Left renal cortex interstitium (tissue), 4 donors: ENCODE measurements around the gene FAM227A. TPM values are rescaled to one million over a fixed set of nuclear protein-coding genes. Genes with fewer than 3 reads are reported as not detected.

Source experiments
- DNase-seq, 4 donors: peaks; one replicate each; pipeline ENCODE4 v3.0.0-alpha.2; 2013; ENCODE audit warnings: low read depth in 4 of 4, low spot score in 2 of 4, missing footprints in 1 of 4
- polyA plus RNA-seq, 4 donors: library from polyadenylated mRNA; unstranded; fragments of 120-200 nt; gene quantifications; one replicate each; pipeline ENCODE4 v1.2.1, GENCODE V29; 2013; ENCODE audit not compliant: insufficient read length in 4 of 4

Gene FAM227A
- polyA plus RNA-seq, 4 donors, result 3.6 to 12.6 (median 7.8) TPM

DNA sequence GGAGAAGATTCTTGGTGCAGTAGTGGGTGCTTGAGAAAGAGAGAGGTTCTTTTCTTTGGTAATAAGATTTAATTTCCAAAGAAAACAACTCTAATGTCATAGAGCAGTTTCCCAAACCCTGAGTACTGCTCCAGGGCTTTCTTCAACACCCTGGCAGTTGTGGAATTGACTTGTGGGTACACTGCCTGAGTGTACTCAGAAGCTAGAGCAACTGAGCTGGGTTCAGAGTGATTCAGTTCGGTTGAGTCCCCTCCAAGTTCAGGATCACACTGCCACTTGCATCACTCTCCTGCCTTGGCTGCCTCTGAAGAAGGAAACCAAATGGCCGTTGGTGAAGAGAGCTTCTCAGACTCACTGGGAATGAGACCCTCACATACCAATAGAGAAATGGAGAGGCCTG is 91.5 kb downstream of the FAM227A start:
- DNase-seq, result no peak

DNA sequence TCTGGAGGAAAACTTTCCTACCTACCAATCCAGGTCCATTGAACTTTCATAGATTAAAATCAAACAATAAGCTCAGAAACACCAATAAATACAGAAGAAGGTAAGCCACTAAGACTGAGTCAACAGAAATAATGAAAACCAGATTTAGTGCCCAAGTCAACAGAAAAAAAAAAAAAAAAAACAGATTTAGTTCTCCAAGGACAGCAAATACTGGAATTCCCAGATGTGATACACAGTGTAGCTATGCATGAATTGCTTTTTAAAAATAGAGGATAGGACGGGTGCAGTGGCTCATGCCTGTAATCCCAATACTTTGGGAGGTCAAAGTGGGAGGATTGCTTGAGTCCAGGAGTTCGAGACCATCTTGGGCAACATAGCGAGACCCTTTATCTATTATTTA is 101.9 kb downstream of the FAM227A start:
- no peak for DNase-seq

DNA sequence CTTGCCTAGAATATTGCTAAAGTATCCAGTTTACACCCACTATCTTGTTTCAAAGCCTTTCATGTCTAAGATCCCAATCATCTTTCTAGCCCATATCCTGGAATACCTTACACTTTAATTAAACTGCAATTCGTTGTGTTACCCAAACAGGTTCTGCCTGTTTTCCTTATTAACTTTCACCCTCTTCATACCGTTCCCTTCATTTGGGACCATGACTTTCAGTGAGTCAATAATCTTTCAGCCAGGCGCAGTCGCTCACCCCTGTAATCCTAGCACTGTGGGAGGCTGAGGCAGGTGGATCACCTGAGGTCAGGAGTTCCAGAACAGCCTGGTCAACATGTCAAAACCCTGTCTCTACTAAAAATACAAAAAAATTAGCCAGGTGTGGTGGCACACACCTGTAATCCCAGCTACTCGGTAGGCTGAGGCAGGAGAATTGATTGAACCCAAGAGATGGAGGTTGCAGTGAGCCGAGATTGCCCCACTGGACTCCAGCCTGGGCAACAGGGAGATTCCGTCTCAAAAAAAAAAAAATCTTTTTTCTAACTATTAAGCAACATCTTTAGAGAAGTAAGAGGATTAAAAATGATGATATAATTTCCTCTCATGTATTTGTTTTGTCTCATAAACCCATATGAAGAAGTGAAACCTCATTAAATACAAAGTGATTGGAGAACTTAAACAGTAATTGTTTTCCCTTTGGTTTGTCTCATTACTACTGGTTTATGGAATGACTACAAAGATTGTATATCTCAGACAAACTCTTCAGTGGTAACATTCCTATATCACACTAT is 106.9 kb downstream of the FAM227A start:
- DNase-seq, result no peak

DNA sequence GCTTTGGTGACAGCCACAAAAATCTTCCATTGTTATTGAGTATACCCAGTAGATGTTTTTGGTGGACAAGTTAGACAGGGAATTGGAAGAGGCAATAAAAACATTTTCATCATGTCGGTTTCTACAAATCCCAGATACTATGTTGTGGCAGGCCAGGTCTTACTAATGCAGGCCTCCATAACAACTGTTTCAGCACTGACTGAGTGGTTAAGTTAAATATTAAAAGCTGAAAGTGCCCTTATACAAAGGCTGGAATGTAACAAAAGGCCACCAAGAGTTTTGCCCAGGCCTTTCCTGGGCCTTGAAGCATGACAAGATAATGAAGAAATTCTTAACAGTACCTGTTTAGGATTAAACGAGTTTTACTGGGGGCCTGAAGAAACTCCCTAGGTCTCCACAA is 115.5 kb downstream of the FAM227A start:
- DNase-seq, result peak in 1 of 4 donors; percentile 8

GRCh38 chr22:38531251-38531938 is 124.8 kb downstream of the FAM227A start:
- DNase-seq, result no peak

Other genes with a start within 250 kb of the FAM227A start
- gene KCNJ4, start 201.2 kb downstream of the FAM227A start, polyA plus RNA-seq, result under 1 TPM; 0.19 to 0.36 (median 0.20) TPM
- 10 to 100 TPM in 3 of 4 donors, 1 to 10 TPM in 1; 8.4 to 11.7 (median 10.9) TPM for gene KDELR3, start 188.3 kb downstream of the FAM227A start, polyA plus RNA-seq
- 1,000 to 10,000 TPM in 2 of 4 donors, 100 to 1,000 TPM in 2; 632 to 1,158 (median 901) TPM for gene DDX17, start 150.1 kb downstream of the FAM227A start, polyA plus RNA-seq
- gene DMC1, start 86.2 kb downstream of the FAM227A start, polyA plus RNA-seq, result 1 to 10 TPM; 5.2 to 7.1 (median 5.5) TPM
- 10 to 100 TPM; 58.4 to 60.8 (median 59.9) TPM for gene CBY1, start 246 bp upstream of the FAM227A start, polyA plus RNA-seq
- gene TOMM22, start 25.6 kb upstream of the FAM227A start, polyA plus RNA-seq, result 100 to 1,000 TPM in 1 of 4 donors, 10 to 100 TPM in 3; 85.1 to 103 (median 88.8) TPM
- gene JOSD1, start 44.6 kb upstream of the FAM227A start, polyA plus RNA-seq, result 10 to 100 TPM; 38.0 to 45.8 (median 40.1) TPM
- 10 to 100 TPM; 36.8 to 63.6 (median 52.3) TPM for gene GTPBP1, start 49.6 kb upstream of the FAM227A start, polyA plus RNA-seq
- 10 to 100 TPM; 46.3 to 70.2 (median 68.5) TPM for gene SUN2, start 99.6 kb upstream of the FAM227A start, polyA plus RNA-seq
- gene DNAL4, start 137.8 kb upstream of the FAM227A start, polyA plus RNA-seq, result 10 to 100 TPM; 34.3 to 43.5 (median 39.8) TPM
- 1 to 10 TPM; 4.3 to 4.8 (median 4.7) TPM for gene NPTXR, start 187.6 kb upstream of the FAM227A start, polyA plus RNA-seq
- gene CBX6, start 215.8 kb upstream of the FAM227A start, polyA plus RNA-seq, result 10 to 100 TPM; 35.9 to 50.8 (median 43.0) TPM